Osteoblast (primary cell): ENCODE data around the gene CEP131. TPM values are rescaled to one million over a fixed set of nuclear protein-coding genes. Genes with fewer than 3 reads are reported as not detected.

ENCODE experiments used
- DNase-seq: peaks from one replicate; pipeline ENCODE4 v3.0.0; 2011; ENCODE audit warnings: low spot score, mixed read lengths; ENCODE audit not compliant: insufficient read length; ENCODE audit errors: missing footprints
- H2AFZ ChIP-seq: 2 replicates; pipeline ENCODE4 v1.6.0; 2011; ENCODE audit warnings: mild to moderate bottlenecking, low read length
- H3K27ac ChIP-seq: 2 replicates; pipeline ENCODE4 v1.5.1; 2011; ENCODE audit warnings: mild to moderate bottlenecking, low read depth, low read length, moderate library complexity
- H3K27me3 ChIP-seq: 2 replicates; pipeline ENCODE4 v1.6.0; 2012; ENCODE audit warnings: mild to moderate bottlenecking, control low read depth, inconsistent platforms, low read length, moderate library complexity; ENCODE audit not compliant: insufficient read depth
- H3K36me3 ChIP-seq: 2 replicates; pipeline ENCODE4 v1.5.1; 2011; ENCODE audit warnings: mild to moderate bottlenecking, low read length, control low read depth, moderate library complexity; ENCODE audit not compliant: insufficient read depth
- H3K4me1 ChIP-seq: 2 replicates; pipeline ENCODE4 v1.5.1; 2011; ENCODE audit warnings: mild to moderate bottlenecking, low read length, control low read depth, moderate library complexity; ENCODE audit not compliant: insufficient read depth
- H3K4me2 ChIP-seq: 2 replicates; pipeline ENCODE4 v1.6.0; 2011; ENCODE audit warnings: mild to moderate bottlenecking, low read length; ENCODE audit not compliant: insufficient read depth
- H3K4me3 ChIP-seq: fragments of 200-600 bp; sonication (generic); 3 replicates; pipeline ENCODE4 v1.5.1; 2012; ENCODE audit warnings: mild to moderate bottlenecking, low read length, inconsistent platforms; ENCODE audit not compliant: insufficient read depth
- H3K79me2 ChIP-seq: 2 replicates; pipeline ENCODE4 v1.6.0; 2012; ENCODE audit warnings: mild to moderate bottlenecking, low read length, control low read depth, inconsistent platforms; ENCODE audit not compliant: insufficient read depth
- H3K9me3 ChIP-seq: 2 replicates; pipeline ENCODE4 v1.5.1; 2011; ENCODE audit warnings: low read depth, low read length, control low read depth
- H4K20me1 ChIP-seq: 2 replicates; pipeline ENCODE4 v1.6.0; 2012; ENCODE audit warnings: mild to moderate bottlenecking, low read length, control low read depth; ENCODE audit not compliant: insufficient read depth
- total RNA-seq: library from RNA; depleted of rRNA; stranded (reverse); fragments of >200 nt; gene quantifications from 2 replicates; pipeline ENCODE4 v1.2.3, GENCODE V29; 2012
- TF ChIP-seq, protein P1 (sequence below): IDR thresholded peaks from 2 replicates; pipeline ENCODE4 v1.5.1; 2011; ENCODE audit warnings: mild to moderate bottlenecking, low read depth, low read length, moderate library complexity; ENCODE audit errors: extremely low read depth

The CEP131 gene
- total RNA-seq, 1 donor, result 8.7 TPM

DNA sequence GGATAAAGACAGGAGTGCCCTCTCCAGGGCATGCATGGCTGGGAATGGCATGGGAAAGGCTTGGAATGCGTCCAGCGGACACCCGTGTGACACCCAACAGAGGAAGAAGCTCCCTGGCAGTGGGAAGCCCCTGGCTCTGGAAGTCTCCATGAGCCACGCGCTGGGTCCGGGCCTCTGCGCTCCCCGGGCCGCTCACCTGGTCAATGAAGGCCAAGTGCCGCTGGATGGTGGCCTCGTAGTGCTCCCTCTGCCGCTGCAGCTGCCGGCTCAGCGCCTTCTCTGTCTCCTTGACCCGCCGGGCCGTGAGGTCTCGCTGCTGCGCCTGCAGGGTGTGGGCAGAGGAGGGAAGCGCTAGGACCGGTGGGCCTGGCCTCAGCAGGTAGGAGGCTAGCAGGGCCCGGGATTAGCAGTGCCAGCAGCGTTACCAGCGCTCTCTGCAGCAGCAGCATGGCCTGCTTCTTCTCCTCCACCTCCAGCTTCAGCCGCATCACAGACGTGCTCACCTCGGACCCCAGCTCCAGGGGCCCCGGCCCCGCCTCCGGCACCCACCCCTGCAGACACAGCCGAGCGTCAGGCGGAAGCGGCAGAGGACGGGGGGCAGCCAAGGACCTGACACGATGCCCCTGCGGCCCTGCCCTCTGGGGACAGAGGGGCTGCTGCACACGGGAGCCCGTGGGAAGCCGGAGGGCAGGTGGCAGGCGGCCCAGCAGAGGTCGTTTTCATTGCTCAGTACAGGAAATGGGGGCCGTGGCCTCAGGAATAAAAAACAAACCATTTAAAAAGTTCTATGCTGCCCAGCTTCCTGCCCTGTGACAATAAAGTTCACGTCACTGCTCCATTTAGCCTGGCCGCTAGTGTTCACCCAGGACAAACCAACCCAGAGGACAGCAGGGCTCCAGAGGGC lies 26.0 kb downstream of the CEP131 start:
- DNase-seq, result no peak
- no peaks in the 10 kb centered on the region for H4K20me1 ChIP-seq
- no peaks in the 10 kb centered on the region for H3K27me3 ChIP-seq
- no peaks in the 10 kb centered on the region for H3K4me1 ChIP-seq
- H2AFZ ChIP-seq, result no peak overlapping the region
- no peak overlapping the region for H3K27ac ChIP-seq
- H3K79me2 ChIP-seq, result no peaks in the 10 kb centered on the region
- no peak overlapping the region for H3K4me2 ChIP-seq
- H3K9me3 ChIP-seq, result no peaks in the 10 kb centered on the region
- TF ChIP-seq, protein P1, sequence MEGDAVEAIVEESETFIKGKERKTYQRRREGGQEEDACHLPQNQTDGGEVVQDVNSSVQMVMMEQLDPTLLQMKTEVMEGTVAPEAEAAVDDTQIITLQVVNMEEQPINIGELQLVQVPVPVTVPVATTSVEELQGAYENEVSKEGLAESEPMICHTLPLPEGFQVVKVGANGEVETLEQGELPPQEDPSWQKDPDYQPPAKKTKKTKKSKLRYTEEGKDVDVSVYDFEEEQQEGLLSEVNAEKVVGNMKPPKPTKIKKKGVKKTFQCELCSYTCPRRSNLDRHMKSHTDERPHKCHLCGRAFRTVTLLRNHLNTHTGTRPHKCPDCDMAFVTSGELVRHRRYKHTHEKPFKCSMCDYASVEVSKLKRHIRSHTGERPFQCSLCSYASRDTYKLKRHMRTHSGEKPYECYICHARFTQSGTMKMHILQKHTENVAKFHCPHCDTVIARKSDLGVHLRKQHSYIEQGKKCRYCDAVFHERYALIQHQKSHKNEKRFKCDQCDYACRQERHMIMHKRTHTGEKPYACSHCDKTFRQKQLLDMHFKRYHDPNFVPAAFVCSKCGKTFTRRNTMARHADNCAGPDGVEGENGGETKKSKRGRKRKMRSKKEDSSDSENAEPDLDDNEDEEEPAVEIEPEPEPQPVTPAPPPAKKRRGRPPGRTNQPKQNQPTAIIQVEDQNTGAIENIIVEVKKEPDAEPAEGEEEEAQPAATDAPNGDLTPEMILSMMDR, result no peak
- H3K4me3 ChIP-seq, result no peak overlapping the region
- H3K36me3 ChIP-seq, result no peaks in the 10 kb centered on the region

GRCh38 chr17:81195941-81196495 lies 26.7 kb downstream of the CEP131 start:
- TF ChIP-seq, protein P1, result no peak
- no peaks in the 10 kb centered on the region for H4K20me1 ChIP-seq
- H3K79me2 ChIP-seq, result no peaks in the 10 kb centered on the region
- H3K4me2 ChIP-seq, result no peak overlapping the region
- no peaks in the 10 kb centered on the region for H3K4me1 ChIP-seq
- H3K27me3 ChIP-seq, result no peaks in the 10 kb centered on the region
- no peaks in the 10 kb centered on the region for H3K36me3 ChIP-seq
- H2AFZ ChIP-seq, result no peak overlapping the region
- H3K4me3 ChIP-seq, result no peak overlapping the region
- no peak for DNase-seq
- no peak overlapping the region for H3K27ac ChIP-seq
- H3K9me3 ChIP-seq, result no peaks in the 10 kb centered on the region

DNA sequence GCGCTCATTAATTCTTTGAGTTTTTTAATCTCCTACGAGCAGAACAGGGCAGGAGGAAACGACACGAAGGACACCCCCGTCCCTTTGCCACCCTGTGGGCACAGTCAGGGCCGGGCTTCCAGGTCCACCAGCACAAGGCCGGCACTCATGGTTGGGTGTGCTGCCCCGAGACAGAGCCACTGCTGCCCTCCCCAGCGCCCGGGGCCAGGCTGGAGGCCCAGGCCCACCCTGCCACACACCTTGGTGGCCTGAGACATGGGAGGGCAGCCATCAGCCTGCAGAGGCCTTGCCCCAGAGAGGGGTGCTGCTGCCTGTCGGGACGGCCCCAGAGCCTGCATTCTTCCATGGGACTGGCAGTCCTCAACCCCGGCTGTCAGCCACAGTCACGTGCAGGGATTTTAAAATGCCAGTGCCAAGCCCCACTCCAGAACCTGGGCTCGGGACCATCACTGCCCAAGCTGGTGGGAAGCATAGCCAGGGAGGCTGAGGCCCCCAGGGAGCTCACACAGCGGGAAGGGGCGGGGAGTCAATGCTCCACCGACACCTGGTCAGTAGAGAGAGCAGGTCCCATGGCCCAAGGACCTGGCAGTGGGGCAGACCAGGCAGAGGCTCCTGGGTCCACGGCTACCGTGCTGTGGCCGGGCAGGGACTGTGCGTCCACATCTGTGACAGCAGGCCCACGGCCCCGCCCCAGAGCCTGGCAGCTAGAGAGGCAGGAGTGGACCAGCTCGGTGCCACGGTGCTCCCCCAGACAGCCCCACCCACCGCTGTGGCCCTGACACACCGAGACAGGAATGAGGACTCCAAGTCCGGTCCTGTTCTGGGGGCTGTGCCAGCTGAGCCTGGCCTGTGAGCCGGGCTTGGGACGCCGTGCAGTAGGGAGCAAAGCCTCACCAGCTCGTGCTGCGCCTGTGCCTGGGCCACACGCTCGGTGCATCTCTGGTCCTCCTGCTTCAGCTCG lies 27.5 kb downstream of the CEP131 start:
- no peak overlapping the region for H3K27ac ChIP-seq
- no peak overlapping the region for H3K4me3 ChIP-seq
- no peak for DNase-seq
- TF ChIP-seq, protein P1, result no peak
- H3K9me3 ChIP-seq, result no peaks in the 10 kb centered on the region
- no peak overlapping the region for H2AFZ ChIP-seq
- H3K79me2 ChIP-seq, result no peaks in the 10 kb centered on the region
- no peaks in the 10 kb centered on the region for H4K20me1 ChIP-seq
- H3K4me2 ChIP-seq, result no peak overlapping the region
- no peaks in the 10 kb centered on the region for H3K27me3 ChIP-seq
- H3K4me1 ChIP-seq, result no peaks in the 10 kb centered on the region
- H3K36me3 ChIP-seq, result no peaks in the 10 kb centered on the region
